HL-60 (cell line): ENCODE measurements around the gene AGRN.

Experiments used
- DNase-seq, 2 experiments: peaks; one replicate each; pipeline ENCODE4 v3.0.0-alpha.2; 2010 to 2020; ENCODE audit warnings: low read depth in 1 of 2, low spot score in 1 of 2
- H3K27ac ChIP-seq: fragments of 250-450 bp; sonication (Bioruptor Pico); replicated peaks from 2 replicates; pipeline ENCODE4 v1.5.1; 2020; ENCODE audit warnings: mild to moderate bottlenecking, moderate library complexity
- H3K27me3 ChIP-seq: fragments of 250-450 bp; sonication (Bioruptor Pico); 2 replicates; pipeline ENCODE4 v1.5.1; 2021; ENCODE audit warnings: mild to moderate bottlenecking, moderate library complexity; ENCODE audit not compliant: insufficient read depth, poor library complexity, severe bottlenecking
- H3K4me3 ChIP-seq: replicated peaks from 2 replicates; pipeline ENCODE4 v1.5.1; 2011; ENCODE audit warnings: mild to moderate bottlenecking, control low read depth, low read length; ENCODE audit not compliant: insufficient read depth
- CTCF ChIP-seq: IDR thresholded peaks from one replicate; pipeline ENCODE4 v1.5.1; 2011; ENCODE audit warnings: low read length, control low read depth, inconsistent platforms; ENCODE audit not compliant: insufficient read depth
- GABPA ChIP-seq: IDR thresholded peaks from 2 replicates; pipeline ENCODE4 v1.6.1; 2012; ENCODE audit warnings: low read depth
- POLR2AphosphoS5 ChIP-seq: IDR thresholded peaks from 2 replicates; pipeline ENCODE4 v1.6.1; 2012; ENCODE audit warnings: low read depth
- REST ChIP-seq: IDR thresholded peaks from 2 replicates; pipeline ENCODE4 v1.6.1; 2012; ENCODE audit warnings: low read depth; ENCODE audit not compliant: insufficient replicate concordance
- SPI1 ChIP-seq: IDR thresholded peaks from 2 replicates; pipeline ENCODE4 v1.6.1; 2012; ENCODE audit warnings: low read depth, mild to moderate bottlenecking, borderline replicate concordance

AGRN gene

GRCh38 chr1:979744-980072 is 40.2 kb upstream of the AGRN start:
- Histone ChIP-seq H3K27ac (no peak overlapping the region), H3K27me3 (peaks cover 33% of the 10 kb centered on the region), H3K4me3 (no peak overlapping the region)
- no peak for DNase-seq
- TF ChIP-seq CTCF (no peak), SPI1 (no peak), REST (no peak), GABPA (no peak), POLR2AphosphoS5 (no peak)

GRCh38 chr1:980137-980571 is 39.8 kb upstream of the AGRN start:
- TF ChIP-seq REST (no peak), CTCF (no peak), POLR2AphosphoS5 (no peak), SPI1 (no peak), GABPA (no peak)
- no peak for DNase-seq
- H3K4me3 ChIP-seq: no peak overlapping the region
- no peak overlapping the region for H3K27ac ChIP-seq
- H3K27me3 ChIP-seq: peaks cover 34% of the 10 kb centered on the region

GRCh38 chr1:980602-981395 is 39.1 kb upstream of the AGRN start:
- Histone ChIP-seq H3K4me3 (no peak overlapping the region), H3K27me3 (peaks cover 34% of the 10 kb centered on the region), H3K27ac (no peak overlapping the region)
- no peak for DNase-seq
- TF ChIP-seq REST (no peak), POLR2AphosphoS5 (no peak), CTCF (no peak), SPI1 (no peak), GABPA (no peak)
